HL-60 (cell line): ENCODE results near the gene CHRDL2.
A peak's percentile ranks its signal among the peaks of the same experiment; 100 is the strongest.

Source experiments
- DNase-seq, 2 experiments: peaks; one replicate each; pipeline ENCODE4 v3.0.0-alpha.2; 2010 to 2020; ENCODE audit warnings: low read depth in 1 of 2, low spot score in 1 of 2
- H3K27ac ChIP-seq: fragments of 250-450 bp; sonication (Bioruptor Pico); replicated peaks from 2 replicates; pipeline ENCODE4 v1.5.1; 2020; ENCODE audit warnings: mild to moderate bottlenecking, moderate library complexity
- H3K27me3 ChIP-seq: fragments of 250-450 bp; sonication (Bioruptor Pico); 2 replicates; pipeline ENCODE4 v1.5.1; 2021; ENCODE audit warnings: mild to moderate bottlenecking, moderate library complexity; ENCODE audit not compliant: insufficient read depth, poor library complexity, severe bottlenecking
- H3K4me3 ChIP-seq: replicated peaks from 2 replicates; pipeline ENCODE4 v1.5.1; 2011; ENCODE audit warnings: mild to moderate bottlenecking, control low read depth, low read length; ENCODE audit not compliant: insufficient read depth
- GABPA ChIP-seq: IDR thresholded peaks from 2 replicates; pipeline ENCODE4 v1.6.1; 2012; ENCODE audit warnings: low read depth
- POLR2AphosphoS5 ChIP-seq: IDR thresholded peaks from 2 replicates; pipeline ENCODE4 v1.6.1; 2012; ENCODE audit warnings: low read depth
- SPI1 ChIP-seq: IDR thresholded peaks from 2 replicates; pipeline ENCODE4 v1.6.1; 2012; ENCODE audit warnings: low read depth, mild to moderate bottlenecking, borderline replicate concordance
- TF ChIP-seq, protein P1 (sequence below): IDR thresholded peaks from one replicate; pipeline ENCODE4 v1.5.1; 2011; ENCODE audit warnings: low read length, control low read depth, inconsistent platforms; ENCODE audit not compliant: insufficient read depth
- TF ChIP-seq, protein P2 (sequence below): IDR thresholded peaks from 2 replicates; pipeline ENCODE4 v1.6.1; 2012; ENCODE audit warnings: low read depth; ENCODE audit not compliant: insufficient replicate concordance

The CHRDL2 gene

DNA sequence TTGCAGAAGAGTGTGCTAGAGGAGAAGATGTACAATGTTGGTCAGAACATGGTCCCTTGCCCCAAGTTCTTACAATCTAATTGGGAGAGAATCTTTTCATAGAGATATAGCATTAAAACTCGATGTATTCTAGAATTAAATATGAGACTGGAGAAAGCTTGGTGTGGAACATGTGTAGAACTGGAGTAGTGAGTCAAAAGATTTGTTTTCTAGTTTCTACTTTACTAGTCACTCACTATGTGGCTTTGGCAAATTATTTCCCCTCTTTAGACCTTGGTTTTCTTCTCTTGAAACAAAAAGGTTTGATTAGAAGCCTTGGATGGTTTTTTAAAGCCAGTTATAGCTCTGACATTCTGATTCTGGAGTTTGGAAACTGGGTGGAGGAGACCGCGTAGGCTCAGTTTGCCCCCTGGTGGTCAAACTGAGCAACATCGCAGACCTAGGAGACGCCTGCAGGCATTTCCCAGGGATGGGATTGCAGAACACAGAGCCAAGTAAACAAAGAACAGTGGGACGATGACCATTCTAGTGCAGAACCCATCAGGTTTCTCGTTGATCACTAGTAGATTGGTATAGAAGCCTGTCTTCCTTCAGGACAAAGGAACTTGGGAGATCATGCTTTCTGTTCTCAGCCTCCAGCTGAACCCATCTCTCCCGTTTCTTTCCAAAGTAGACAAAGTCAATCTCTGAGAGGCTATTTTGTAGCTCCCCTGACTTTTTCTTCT, 8.5 kb upstream of the CHRDL2 start:
- TF ChIP-seq, protein P1, sequence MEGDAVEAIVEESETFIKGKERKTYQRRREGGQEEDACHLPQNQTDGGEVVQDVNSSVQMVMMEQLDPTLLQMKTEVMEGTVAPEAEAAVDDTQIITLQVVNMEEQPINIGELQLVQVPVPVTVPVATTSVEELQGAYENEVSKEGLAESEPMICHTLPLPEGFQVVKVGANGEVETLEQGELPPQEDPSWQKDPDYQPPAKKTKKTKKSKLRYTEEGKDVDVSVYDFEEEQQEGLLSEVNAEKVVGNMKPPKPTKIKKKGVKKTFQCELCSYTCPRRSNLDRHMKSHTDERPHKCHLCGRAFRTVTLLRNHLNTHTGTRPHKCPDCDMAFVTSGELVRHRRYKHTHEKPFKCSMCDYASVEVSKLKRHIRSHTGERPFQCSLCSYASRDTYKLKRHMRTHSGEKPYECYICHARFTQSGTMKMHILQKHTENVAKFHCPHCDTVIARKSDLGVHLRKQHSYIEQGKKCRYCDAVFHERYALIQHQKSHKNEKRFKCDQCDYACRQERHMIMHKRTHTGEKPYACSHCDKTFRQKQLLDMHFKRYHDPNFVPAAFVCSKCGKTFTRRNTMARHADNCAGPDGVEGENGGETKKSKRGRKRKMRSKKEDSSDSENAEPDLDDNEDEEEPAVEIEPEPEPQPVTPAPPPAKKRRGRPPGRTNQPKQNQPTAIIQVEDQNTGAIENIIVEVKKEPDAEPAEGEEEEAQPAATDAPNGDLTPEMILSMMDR = peak; percentile 79
- no peak for TF ChIP-seq GABPA
- Histone ChIP-seq H3K27me3 (peaks cover 6% of the 10 kb centered on the region), H3K27ac (no peak overlapping the region), H3K4me3 (no peak overlapping the region)
- peak; percentile 38 to 40 for DNase-seq

DNA sequence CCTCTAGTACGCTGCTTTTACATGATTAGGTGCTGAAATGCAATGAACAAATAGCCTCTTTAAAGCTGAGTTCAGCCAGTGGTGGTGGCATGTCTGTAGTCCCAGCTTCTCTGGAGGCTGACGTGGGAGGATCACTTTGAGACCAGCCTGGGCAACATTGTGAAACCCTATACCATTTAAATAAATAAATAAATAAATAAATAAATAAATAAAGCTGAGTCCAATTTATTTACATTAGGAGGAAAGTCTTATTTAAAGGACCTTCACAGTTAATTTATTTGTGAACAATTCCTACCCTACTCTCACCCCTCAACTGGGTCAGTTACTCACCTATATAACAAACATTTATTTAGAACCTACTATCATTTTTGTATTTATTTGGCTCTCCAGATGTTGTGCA, 4.8 kb upstream of the CHRDL2 start:
- peaks cover 24% of the 10 kb centered on the region for H3K27me3 ChIP-seq
- H3K27ac ChIP-seq = no peak overlapping the region
- no peak overlapping the region for H3K4me3 ChIP-seq
- TF ChIP-seq POLR2AphosphoS5 (no peak), SPI1 (no peak), GABPA (no peak)
- TF ChIP-seq, protein P2, sequence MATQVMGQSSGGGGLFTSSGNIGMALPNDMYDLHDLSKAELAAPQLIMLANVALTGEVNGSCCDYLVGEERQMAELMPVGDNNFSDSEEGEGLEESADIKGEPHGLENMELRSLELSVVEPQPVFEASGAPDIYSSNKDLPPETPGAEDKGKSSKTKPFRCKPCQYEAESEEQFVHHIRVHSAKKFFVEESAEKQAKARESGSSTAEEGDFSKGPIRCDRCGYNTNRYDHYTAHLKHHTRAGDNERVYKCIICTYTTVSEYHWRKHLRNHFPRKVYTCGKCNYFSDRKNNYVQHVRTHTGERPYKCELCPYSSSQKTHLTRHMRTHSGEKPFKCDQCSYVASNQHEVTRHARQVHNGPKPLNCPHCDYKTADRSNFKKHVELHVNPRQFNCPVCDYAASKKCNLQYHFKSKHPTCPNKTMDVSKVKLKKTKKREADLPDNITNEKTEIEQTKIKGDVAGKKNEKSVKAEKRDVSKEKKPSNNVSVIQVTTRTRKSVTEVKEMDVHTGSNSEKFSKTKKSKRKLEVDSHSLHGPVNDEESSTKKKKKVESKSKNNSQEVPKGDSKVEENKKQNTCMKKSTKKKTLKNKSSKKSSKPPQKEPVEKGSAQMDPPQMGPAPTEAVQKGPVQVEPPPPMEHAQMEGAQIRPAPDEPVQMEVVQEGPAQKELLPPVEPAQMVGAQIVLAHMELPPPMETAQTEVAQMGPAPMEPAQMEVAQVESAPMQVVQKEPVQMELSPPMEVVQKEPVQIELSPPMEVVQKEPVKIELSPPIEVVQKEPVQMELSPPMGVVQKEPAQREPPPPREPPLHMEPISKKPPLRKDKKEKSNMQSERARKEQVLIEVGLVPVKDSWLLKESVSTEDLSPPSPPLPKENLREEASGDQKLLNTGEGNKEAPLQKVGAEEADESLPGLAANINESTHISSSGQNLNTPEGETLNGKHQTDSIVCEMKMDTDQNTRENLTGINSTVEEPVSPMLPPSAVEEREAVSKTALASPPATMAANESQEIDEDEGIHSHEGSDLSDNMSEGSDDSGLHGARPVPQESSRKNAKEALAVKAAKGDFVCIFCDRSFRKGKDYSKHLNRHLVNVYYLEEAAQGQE = no peak
- TF ChIP-seq, protein P1 = no peak
- no peak for DNase-seq

DNA sequence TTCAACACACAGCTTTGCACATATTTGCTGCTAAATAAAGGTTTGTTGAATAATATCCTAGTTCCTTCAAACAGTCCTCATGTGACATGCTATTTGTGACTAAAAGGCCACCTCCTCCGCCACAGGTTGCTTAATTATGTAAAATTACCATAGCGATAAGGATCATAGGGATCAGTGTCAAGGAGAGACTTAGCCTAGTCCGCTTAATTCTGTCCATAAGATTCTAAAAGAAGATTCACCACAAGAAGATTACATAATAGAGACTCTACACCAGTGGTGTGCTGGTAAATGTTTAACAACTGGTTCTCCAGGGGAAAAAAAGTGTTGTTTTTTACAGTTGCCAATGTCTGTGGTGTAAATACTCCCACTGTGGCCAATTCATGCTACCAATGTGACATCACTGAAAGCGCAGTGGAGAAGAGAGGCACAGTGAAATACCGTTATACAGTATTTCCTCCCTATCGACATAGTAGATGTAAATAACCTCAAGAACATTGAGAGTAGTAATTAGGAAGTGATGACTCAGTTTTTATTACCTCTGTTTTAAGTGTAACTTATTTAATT, 4.2 kb upstream of the CHRDL2 start:
- Histone ChIP-seq H3K27me3 (peaks cover 29% of the 10 kb centered on the region), H3K27ac (no peak overlapping the region), H3K4me3 (no peak overlapping the region)
- TF ChIP-seq, protein P2 = no peak
- TF ChIP-seq POLR2AphosphoS5 (no peak), GABPA (no peak), SPI1 (no peak)
- TF ChIP-seq, protein P1 = no peak
- DNase-seq = peak in 1 of 2 experiments; percentile 69

DNA sequence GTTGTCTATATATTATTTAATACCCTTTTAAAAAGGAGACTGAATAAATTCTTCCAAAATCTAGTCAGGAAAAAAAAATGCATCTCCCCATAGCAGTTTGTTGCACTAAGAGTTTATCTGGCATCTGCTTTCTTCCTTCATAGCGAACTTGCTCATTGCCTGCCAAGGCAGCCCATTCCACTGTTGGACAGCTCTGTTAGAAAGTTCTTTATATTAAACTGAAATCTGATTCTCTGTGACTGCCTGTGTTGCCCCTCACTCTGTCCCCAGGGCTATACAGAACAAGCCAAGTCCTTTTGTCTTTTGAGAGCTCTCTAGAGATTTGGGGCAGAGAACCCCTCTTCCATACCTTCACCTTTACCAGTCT, 3.3 kb upstream of the CHRDL2 start:
- peaks cover 38% of the 10 kb centered on the region for H3K27me3 ChIP-seq
- TF ChIP-seq, protein P1 = no peak
- TF ChIP-seq, protein P2 = no peak
- TF ChIP-seq SPI1 (no peak), POLR2AphosphoS5 (no peak), GABPA (no peak)
- no peak for DNase-seq

More for the DNA sequence above, 3.3 kb upstream of the CHRDL2 start:
- Histone ChIP-seq H3K4me3 (no peak overlapping the region), H3K27ac (no peak overlapping the region)
